K562 (cell line): ENCODE data around the gene KRABD2.

Source experiments
- POLR2A ChIP-seq: fragments of 450-650 bp; conservative IDR thresholded peaks from 2 replicates; pipeline ENCODE4 v1.6.1; 2016
- TARDBP ChIP-seq: fragments of 450-650 bp; IDR thresholded peaks from 2 replicates; pipeline ENCODE4 v1.6.1; 2016
- VEZF1 ChIP-seq: fragments of 200-800 bp; sonication (Bioruptor generic); IDR thresholded peaks from 2 replicates; pipeline ENCODE4 v1.6.1; 2017; ENCODE audit warnings: missing genetic modification characterization, missing compliant biosample characterization

- TF ChIP-seq POLR2A (no peak), TARDBP (no peak), VEZF1 (CRISPR knock-in tag) (no peak)
Measured at GRCh38 chr17:8332128-8332527, 44.4 kb downstream of the KRABD2 start.
